ENCODE measurements around the gene TMEM255A.

Gene TMEM255A

DNA sequence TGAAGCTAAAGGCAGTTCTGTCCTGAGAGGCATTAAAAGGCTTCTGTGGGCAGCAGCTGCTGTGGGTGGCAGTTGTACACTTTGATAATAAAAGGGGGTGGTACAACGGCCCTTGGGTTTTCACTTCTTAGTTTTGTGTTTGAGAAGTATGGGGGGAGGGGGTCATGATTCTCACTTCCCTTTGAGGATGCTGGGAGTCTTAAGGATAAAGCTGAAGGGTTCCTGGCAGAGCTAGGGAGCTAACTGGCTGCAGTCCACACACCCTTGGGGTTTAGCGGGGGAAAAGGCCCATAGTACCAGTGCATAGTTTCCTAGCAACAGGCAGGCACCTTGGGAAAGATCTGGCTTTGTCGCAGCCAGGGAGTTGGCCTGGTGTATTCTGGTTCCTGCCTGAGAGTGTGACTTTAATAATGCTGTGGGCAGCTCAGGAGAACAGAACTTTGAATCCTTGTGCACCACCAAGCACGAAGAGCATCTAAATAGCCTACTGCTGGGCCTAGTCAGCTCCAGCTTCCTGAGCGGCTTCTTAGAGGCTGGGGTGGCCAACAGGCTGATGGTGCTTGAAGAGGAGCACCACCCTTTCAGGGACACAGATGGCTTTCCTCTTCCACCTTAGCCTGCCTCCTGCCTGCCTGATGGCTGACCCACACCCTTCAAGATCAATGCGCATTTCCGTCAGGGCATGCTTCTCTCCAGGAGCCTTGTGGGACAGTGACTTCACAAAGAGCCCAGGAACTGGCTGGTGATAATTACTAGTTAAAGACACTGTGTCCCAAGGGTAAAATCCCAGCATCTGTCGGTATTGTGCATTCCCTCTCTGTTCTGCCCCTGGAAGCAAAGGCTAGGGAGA is 48.2 kb downstream of the TMEM255A start:
- no peak for DNase-seq

DNA sequence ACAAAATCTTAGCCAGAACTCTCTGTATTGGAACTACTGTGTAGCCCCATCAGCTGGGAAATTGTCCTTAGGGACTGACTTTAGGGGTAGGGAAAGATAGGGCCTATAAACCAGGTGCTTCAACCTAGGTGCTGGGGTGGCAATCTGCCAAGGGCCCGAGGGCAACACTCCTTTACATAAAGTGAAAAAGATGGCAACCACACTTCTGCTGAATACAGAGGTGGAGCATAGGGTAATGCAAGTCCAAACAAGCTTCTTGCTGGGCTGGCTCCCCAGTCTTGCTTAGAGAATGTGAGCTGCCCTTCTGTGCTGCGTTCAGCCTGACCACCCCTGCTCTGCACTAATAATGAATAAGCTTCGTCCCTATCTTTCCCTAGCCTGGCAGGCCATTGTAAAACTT is 50.9 kb downstream of the TMEM255A start:
- no peak for DNase-seq

DNA sequence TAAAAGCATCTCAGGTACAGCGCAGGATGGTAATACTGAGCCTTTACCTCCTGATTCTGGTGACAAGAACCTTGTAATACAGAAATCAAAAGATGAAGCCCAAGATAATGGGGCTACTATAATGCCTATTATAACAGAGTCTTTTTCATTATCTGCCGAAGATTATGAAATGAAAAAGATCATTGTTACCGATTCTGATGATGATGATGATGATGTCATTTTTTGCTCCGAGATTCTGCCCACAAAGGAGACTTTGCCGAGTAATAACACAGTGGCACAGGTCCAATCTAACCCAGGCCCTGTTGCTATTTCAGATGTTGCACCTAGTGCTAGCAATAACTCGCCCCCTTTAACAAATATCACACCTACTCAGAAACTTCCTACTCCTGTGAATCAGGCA is 57.5 kb downstream of the TMEM255A start:
- no peak for DNase-seq

DNA sequence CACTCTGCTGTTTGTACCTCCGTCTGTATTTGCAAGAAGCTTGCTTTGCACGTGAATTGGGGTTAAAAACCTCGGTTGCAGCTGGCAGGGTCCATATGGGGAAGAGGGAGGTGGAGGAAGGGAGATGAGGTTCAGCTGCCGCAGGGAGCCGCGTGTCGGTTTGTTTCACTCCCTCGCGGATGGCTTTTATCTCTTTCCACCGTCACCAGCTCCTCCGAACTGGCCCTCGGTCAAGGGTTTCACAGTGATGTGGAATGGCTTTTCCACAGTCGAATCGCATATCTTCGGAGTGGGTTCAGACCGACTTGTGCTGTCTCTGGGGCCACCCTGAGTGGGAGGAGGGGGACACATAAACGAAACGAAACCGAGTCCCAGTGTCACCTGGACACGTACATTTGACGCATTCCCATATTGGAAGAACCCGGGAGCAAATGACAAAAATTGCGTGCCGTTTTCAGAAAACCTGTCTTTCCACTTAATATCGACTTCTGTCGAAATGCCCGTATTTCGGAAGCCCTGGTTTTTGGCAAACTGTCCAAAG is 59.7 kb downstream of the TMEM255A start:
- peak; percentile 10 for DNase-seq

DNA sequence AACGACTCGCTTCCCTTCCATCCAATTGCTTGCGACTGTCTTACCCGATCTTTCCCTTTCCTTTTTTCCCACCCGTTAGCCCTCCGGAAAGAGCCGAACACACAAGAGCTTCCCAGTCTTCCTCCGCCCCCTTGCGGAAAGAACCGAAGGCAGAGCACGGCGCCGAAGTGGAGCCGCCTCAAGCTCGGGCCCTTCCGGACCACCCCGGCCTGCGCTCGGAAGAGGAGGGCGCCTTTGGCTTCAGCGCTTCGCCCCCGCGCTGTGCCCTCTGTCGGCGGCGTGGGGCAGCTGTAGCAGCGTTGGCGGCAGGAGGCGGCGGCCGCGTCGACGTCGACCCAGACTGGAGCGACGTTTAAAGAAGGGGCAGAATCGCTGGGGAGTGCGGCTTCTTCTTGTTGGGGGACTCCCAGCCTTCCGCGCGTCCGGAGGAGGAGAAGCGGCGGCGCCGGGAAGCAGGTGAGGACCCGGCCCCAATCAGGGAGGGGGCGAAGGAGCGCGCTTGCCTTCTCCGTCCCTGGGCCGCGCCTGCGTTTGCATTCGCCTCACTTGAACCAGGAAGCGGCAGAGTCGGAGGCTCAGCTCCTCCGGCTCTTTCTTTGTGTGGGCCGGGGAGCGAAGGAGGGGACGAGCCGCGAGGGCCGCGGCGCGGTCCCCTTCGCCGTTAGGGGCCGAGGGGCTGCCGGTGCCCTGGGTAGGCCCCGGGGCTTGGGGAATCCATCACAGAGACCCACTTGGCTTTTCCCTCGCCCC is 60.6 kb downstream of the TMEM255A start, which contains the start of gene ZBTB33:
TSS of gene ZBTB33 (plus strand) at position 291 of the 750 bp plus-strand sequence. CDS start 2,604 bp downstream, outside the sequence.
- peak; percentile 94 for DNase-seq

DNA sequence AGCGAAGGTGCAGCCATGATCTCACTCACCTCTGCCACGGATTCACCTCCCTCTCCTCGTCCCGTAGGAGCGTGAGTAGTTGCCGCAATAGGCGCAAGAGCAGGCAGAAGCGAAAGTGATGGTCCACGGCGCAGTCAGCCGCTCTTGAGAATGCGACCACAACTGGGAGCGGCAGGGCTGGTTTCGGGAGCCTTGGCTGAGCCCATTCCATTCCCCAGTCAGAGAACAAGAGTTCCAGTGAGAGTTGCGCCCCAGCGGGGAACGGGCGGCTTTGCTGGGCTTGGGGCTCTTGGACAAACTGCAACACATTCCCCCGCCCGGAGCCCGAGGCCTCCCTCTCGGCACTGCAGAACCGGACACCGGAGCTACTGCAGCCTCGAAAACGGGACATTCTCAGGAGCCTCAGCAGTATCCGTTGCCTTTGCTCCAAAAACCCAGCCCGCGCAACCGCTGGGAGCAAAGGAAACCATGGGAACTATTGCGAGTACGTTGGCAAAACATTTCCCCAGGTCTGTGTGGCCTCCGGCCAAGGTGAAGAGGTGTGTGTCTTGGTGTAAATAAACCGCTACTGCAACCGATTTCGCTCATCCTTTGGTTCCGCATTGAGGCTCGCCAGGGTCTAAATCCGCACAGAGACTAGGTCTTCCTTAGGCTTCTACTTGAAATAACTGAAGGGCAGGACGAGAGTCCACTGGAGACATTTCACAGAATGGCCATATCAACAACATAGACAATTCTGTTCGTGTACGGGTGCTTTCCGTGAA is 66.3 kb downstream of the TMEM255A start:
- DNase-seq: peak; percentile 77

DNA sequence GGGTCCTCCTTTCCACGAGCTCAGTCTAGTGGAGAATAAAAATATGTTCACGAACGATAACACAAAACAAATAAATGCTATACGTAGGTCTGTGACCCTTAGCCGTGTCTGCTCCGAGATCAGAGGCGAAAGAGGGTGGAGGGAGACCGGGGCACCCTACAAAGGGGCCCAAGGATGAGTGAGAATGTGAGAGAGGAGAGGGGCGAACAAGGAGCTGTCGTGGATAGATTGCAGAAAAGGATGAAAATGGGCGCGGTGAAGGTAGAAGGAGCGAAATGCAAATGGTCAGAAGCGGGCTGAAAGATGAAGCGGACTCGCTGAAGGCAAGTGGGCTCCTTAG is 66.9 kb downstream of the TMEM255A start:
- DNase-seq: no peak

DNA sequence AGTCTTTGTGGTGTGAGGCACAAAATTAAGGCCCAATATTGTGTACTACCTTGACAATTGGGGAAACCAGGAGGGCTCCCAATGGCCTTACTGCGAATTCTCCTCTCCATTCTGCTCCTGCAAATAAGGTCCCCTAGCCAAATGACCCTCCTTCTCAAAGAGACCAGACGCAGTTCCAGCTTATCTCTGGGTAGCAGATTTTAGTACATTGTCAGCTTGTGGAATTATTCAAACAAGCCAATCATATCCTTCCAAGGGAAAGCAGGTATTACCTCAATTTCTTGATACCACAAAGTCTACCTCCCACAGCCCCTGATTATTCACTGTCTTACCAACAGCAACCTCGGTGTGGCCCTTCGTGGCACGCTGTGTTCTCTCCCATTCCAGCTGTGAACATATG is 68.4 kb downstream of the TMEM255A start:
- no peak for DNase-seq

DNA sequence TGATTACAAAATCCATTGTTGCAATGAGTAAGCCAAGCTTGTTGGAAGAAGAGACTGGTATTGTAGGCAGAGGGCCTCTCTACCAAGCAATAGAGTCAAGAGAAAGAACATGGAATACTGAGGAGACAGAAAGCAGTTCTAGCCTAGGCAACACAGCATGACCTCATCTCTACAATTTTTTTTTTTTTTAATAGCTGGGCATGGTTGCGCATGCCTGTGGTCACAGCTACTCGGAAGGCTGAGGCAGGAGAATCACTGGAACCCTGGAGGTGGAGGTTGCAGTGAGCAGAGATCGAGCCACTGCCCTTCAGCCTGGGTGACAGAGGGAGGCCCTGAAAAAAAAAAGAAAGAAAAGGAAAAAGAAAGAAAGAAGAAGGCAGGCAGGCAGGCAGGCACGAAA is 72.3 kb downstream of the TMEM255A start:
- DNase-seq: no peak

DNA sequence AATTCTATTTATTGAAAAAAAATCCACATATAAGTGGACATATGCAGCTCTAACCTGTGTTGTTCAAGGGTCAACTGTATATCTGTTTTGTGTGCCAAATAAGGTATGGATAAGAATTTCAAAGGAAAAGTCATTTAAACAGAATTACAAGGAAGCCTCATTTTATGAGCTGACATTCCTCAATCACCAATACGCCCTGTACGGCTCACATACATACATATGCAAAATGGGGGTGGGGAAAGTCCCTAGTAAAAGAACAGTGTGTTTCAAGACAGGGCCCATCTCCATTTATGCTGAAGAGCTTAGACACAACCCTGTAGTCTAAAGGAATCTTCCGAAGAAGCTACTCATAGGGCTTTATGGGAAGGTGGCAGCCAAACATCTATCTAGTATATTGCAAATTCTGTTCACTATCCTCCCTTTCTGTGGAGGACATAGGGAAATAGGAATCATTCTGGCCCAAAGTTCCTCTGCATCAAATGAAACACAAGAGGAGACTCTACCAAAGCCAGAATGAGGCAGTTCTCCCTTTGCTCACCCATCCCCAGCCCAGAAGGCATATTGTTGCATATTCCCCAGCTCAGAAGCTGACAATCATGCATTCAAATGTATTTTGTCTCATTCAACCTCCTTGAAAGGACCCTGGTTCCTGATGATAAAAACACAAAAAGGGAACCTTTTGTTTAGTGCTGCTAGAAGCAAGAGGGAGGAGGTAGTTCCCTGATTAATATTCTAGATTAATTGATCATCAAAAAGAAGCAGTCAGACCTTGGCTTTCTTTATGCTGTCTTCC is 74.4 kb downstream of the TMEM255A start:
- no peak for DNase-seq

DNA sequence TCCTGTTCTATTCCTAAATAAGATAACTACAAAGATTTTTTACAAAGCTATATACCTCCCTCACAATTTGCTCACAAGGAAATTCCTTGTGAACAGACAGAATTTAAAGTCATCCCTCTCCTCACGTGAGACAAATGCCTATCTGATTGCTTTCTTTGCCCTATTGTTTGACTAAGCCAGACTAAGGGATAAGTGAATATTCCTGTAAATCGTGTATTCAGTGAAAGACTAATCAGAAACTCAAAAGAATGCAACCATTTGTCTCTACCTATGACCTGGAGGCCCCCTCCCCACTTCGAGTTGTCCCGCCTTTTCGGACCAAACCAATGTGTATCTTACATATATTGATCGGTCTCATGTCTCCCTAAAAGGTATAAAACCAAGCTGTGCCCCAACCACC is 76.0 kb downstream of the TMEM255A start:
- no peak for DNase-seq

DNA sequence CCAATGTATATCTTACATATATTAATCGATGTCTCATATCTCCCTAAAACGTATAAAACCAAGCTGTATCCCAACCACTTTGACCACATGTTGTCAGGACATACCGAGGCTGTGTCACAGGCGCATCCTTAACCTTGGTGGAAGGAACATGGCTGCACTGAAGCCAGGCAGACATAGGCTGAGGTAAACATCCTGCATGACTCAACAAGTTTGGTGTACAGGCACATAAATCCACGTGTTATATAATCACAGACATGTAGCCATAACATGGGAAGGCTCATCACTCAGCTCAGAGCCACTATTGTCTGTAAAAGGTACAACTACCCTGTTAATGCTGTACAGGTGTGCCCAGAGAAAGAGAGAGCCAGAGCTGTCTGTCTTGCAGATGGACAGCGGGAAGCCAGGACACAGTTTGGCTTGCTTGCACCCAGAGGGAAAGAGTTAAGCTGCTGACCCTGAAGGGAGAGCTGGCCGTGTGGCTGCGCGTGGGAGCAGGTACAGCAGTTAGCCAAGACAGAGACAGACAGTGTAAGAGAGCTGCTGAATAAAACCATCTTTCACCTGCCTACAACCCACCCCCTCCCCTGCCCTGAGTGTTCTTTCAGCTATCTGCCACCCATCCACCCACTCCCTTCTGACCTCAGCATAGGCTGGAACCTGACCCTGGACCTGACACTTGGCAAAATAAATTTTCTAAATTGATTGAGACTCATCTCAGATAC is 82.9 kb downstream of the TMEM255A start:
- no peak for DNase-seq

DNA sequence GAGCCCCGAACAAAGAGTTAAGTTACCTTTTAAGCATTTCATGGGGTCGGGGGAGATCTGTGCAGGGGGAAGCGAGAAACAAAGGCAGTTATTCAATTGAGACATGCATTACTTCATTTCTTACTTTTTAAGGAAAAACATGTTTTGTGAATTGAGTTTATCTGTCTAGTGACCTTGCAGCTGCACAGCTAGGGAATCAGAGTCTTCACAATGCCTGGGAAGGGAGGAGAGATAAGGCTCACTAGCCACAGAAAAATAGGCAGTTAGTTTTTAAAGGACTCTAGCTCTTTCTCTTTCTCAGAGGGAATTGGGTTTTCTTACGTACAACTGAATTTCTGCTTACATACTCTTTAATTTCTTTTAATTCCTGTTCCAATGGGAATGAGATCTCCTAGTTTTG is 86.9 kb downstream of the TMEM255A start:
- DNase-seq: no peak

DNA sequence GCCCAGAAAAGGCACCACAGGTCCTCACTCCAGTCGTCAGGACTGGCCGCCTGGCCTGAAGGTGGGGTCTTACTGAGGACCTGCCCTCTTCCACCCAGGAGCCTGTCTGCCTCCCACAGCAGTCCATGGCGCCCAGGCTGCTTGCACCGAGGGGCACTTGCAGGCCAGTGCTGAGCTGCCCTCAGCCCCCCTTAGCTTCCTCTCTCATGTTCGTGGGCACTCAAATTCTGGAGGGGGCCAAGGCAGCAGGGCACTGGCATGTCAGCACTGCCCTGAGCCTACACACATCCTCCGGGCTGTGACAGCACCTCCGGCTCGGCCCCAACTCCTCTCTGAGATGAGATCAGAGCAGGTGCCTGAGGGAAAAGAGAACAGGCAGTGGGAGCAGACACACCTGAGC is 87.9 kb downstream of the TMEM255A start:
- no peak for DNase-seq

DNA sequence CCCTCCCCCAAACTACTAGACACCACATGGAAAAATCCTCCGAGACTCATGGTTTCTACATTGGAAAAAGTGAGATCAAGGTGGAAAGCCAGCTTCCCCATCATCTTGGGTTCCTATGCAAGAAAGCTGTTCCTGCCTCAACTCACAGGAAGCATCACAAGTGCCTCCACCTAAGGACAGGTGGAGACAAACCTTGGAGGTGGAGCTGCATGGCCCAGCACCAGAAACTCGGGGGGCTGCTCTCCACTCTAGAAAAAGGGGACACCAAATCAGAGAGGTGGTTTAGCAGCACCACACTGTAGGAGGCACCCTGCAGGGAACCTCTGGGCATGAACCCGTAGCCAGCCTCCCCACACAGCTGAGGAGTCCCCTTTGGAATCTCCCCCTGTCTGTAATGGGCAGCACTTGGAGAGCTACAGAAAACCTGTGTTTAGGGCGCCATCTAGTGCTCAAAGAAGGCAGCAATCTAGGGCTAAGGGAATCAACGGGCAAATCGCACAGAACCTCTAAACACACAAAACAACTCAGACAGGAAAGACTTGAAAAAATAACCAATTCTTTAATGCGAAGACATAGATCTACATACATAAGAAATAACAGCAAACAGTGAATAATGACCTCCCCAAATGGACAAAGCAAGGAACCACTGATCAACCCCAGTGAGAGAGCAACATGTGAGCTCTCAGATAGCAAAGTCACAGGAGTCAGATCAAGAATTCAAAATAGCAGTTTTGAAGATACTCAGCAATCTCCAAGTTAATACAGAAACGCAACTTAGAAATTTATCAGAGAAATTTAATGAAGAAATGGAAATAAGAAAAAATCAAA is 97.6 kb downstream of the TMEM255A start:
- DNase-seq: peak; percentile 38
